K562 (cell line): Measurements from ENCODE around the gene NENF. TPM values are rescaled to one million over a fixed set of nuclear protein-coding genes. Genes with fewer than 3 reads are reported as not detected.
A peak's percentile ranks its signal among the peaks of the same experiment; 100 is the strongest.

Experiments
- CXXC5 ChIP-seq: fragments of 250-450 bp; sonication (Bioruptor Pico); IDR thresholded peaks from 2 replicates; pipeline ENCODE4 v1.8.0; 2022; ENCODE audit warnings: inconsistent platforms, mild to moderate bottlenecking, moderate library complexity
- ETV1 ChIP-seq: fragments of 450-650 bp; conservative IDR thresholded peaks from 2 replicates; pipeline ENCODE4 v1.6.1; 2016; ENCODE audit warnings: missing genetic modification characterization, control low read depth, low read depth, missing compliant biosample characterization
- HNRNPL ChIP-seq: fragments of 200-400 bp; formaldehyde crosslinking; IDR thresholded peaks from 2 replicates; pipeline ENCODE4 v1.6.1; 2017; ENCODE audit warnings: low read depth, mild to moderate bottlenecking, low read length
- KDM5B ChIP-seq: fragments of 200-600 bp; sonication (generic); IDR thresholded peaks from 2 replicates; pipeline ENCODE4 v1.6.1; 2012; ENCODE audit warnings: low read depth, mild to moderate bottlenecking, moderate library complexity, low read length, control low read depth, inconsistent platforms; ENCODE audit not compliant: insufficient replicate concordance
- MAZ ChIP-seq, 2 experiments: fragments of 450-650 bp in 1 of 2; sonication (generic) in 1 of 2; formaldehyde crosslinking; IDR thresholded peaks in 1 of 2; conservative IDR thresholded peaks in 1 of 2; 2 replicates each; pipeline versions ENCODE4 v1.4.0 to v1.5.0; 2020; ENCODE audit warnings: mild to moderate bottlenecking in 1 of 2, missing genetic modification reagents in 1 of 2
- MYC ChIP-seq, 2 experiments: fragments of 250-450 bp in 1 of 2; sonication (Bioruptor Pico) in 1 of 2; IDR thresholded peaks; 2 replicates each; pipeline versions ENCODE4 v1.5.1 to v1.6.1; 2012 to 2021; ENCODE audit warnings: low read depth in 2 of 2, borderline replicate concordance in 1 of 2, improper control_type of control experiment in 1 of 2, low read length in 1 of 2, mild to moderate bottlenecking in 1 of 2, moderate library complexity in 1 of 2
- NONO ChIP-seq, 2 experiments: fragments of 200-400 bp in 1 of 2; fragments of 450-650 bp in 1 of 2; formaldehyde crosslinking in 1 of 2; IDR thresholded peaks; 2 replicates each; pipeline ENCODE4 v1.6.1; 2017; ENCODE audit warnings: low read depth in 2 of 2, mild to moderate bottlenecking in 2 of 2, moderate library complexity in 2 of 2, low read length in 1 of 2
- PCBP1 ChIP-seq: fragments of 200-400 bp; formaldehyde crosslinking; IDR thresholded peaks from 2 replicates; pipeline ENCODE4 v1.6.1; 2018; ENCODE audit warnings: mild to moderate bottlenecking, low read depth, low read length; ENCODE audit not compliant: poor library complexity, severe bottlenecking
- PML ChIP-seq: IDR thresholded peaks from 2 replicates; pipeline ENCODE4 v1.6.1; 2012; ENCODE audit warnings: low read length, inconsistent platforms
- POLR2A ChIP-seq: fragments of 450-650 bp; conservative IDR thresholded peaks from 2 replicates; pipeline ENCODE4 v1.6.1; 2016
- SP1 ChIP-seq: sonication (generic); formaldehyde crosslinking; IDR thresholded peaks from 2 replicates; pipeline ENCODE4 v1.8.1; 2022; ENCODE audit warnings: mild to moderate bottlenecking, missing genetic modification reagents
- YY1 ChIP-seq, 3 experiments: IDR thresholded peaks; 2 replicates each; pipeline ENCODE4 v1.6.1; 2011; ENCODE audit warnings: low read length in 2 of 3, mild to moderate bottlenecking in 2 of 3, moderate library complexity in 2 of 3, borderline replicate concordance in 1 of 3, control low read depth in 1 of 3, low read depth in 1 of 3; ENCODE audit not compliant: insufficient read depth in 3 of 3, insufficient replicate concordance in 2 of 3, control insufficient read depth in 1 of 3, insufficient read length in 1 of 3; ENCODE audit errors: extremely low read depth in 1 of 3
- ZZZ3 ChIP-seq: fragments of 450-650 bp; IDR thresholded peaks from 2 replicates; pipeline ENCODE4 v1.6.1; 2016; ENCODE audit warnings: antibody characterized with exemption, mild to moderate bottlenecking, moderate library complexity
- polyA plus RNA-seq, 8 experiments: library from polyadenylated mRNA; depleted of rRNA in 4 of 8; stranded (reverse) in 5 of 8; unstranded in 3 of 8; fragments of >200 nt; fragmentation: Nextera tagmentation in 2 of 8; fragmentation: Illumina TruSeq in 1 of 8; extraction: Ambion mirVana in 2 of 8; extraction: Trizol in 1 of 8; gene quantifications; 2 replicates each; pipeline versions ENCODE4 v1.2.1 to v1.2.3, GENCODE V29; 2011 to 2014; ENCODE audit warnings: inconsistent platforms in 1 of 8, missing spikeins in 1 of 8
- total RNA-seq, 7 experiments: library from RNA; depleted of rRNA in 6 of 7; stranded (reverse); fragments of >200 nt in 6 of 7; fragmentation: Illumina TruSeq in 2 of 7; extraction: Trizol in 2 of 7; gene quantifications; 2 replicates each; pipeline versions ENCODE4 v1.2.1 to v1.2.3, GENCODE V29; 2011 to 2021; ENCODE audit warnings: low replicate concordance in 1 of 7
- TF ChIP-seq, protein P1 (sequence below): sonication (generic); formaldehyde crosslinking; IDR thresholded peaks from 2 replicates; pipeline ENCODE4 v1.8.0; 2022; ENCODE audit warnings: mild to moderate bottlenecking, missing genetic modification reagents, borderline replicate concordance
- TF ChIP-seq, protein P2 (sequence below): fragments of 250-450 bp; sonication (Bioruptor Pico); IDR thresholded peaks from 2 replicates; pipeline ENCODE4 v1.5.0; 2021
- TF ChIP-seq, protein P3 (sequence below): fragments of 250-450 bp; sonication (Bioruptor Pico); IDR thresholded peaks from 2 replicates; pipeline ENCODE4 v1.4.0; 2020; ENCODE audit warnings: mild to moderate bottlenecking, moderate library complexity, borderline replicate concordance
- TF ChIP-seq, protein P4 (sequence below): sonication (generic); formaldehyde crosslinking; IDR thresholded peaks from 2 replicates; pipeline ENCODE4 v1.8.1; 2023; ENCODE audit warnings: mild to moderate bottlenecking, missing genetic modification reagents, moderate library complexity

The NENF gene
- total and polyA plus RNA-seq, 9 of the 15 experiments (the other 6 are each of a cell fraction or from before 2014, with no cell fraction given) = 6.1 to 100 (median 72.8) TPM

DNA sequence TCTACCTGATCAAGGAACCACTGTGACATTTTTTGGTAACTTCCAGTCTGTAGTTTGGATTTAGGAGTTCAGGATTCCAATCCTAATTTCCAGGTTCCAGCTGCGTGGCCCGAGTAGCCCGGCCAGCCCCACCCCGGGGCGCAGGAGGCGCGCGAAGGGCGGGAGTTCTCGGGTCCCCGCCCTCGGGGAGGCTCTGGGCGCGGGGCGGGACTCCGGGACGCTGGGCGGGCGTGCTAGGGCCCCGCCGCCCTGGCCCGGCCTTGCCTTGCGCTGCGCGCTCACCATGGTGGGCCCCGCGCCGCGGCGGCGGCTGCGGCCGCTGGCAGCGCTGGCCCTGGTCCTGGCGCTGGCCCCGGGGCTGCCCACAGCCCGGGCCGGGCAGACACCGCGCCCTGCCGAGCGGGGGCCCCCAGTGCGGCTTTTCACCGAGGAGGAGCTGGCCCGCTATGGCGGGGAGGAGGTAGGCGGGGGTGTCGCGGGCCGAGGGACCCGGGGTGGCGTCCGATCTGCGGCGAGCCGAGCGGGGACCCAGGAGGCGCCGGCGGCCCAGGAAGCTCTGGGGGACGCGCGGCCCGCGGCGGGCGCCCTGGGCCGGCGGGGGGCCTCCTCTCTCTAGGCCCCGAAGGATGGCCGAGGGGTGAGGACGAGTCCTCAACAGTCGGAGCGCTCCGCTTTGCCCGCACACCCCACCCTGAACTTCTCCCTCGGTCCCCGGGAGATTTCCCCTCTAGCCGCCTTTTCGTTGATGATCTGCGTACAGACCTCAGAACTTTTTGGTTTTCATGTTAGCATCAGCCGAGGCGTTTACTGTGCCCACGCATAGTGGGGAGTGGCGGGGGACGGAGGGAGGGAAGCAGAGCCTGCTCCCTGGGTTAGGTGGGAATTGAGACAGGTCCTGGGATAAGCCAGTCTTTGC lies at the start of gene NENF (continued):
- peak; percentile 62 for TF ChIP-seq MYC (IDR thresholded peaks at IDR 0.05; ENCODE audit: low read depth, low read length)
- no peak for TF ChIP-seq MYC (CRISPR knock-in tag; IDR thresholded peaks at IDR 0.05; ENCODE audit: borderline replicate concordance, low read depth)
- TF ChIP-seq, protein P1, sequence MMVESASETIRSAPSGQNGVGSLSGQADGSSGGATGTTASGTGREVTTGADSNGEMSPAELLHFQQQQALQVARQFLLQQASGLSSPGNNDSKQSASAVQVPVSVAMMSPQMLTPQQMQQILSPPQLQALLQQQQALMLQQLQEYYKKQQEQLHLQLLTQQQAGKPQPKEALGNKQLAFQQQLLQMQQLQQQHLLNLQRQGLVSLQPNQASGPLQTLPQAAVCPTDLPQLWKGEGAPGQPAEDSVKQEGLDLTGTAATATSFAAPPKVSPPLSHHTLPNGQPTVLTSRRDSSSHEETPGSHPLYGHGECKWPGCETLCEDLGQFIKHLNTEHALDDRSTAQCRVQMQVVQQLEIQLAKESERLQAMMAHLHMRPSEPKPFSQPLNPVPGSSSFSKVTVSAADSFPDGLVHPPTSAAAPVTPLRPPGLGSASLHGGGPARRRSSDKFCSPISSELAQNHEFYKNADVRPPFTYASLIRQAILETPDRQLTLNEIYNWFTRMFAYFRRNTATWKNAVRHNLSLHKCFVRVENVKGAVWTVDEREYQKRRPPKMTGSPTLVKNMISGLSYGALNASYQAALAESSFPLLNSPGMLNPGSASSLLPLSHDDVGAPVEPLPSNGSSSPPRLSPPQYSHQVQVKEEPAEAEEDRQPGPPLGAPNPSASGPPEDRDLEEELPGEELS (CRISPR knock-in tag) = 0 out of 2 replicates have a peak, but pooled peaks have one; percentile 36
- peak; percentile 33 for TF ChIP-seq PCBP1
- peak; percentile 95 for TF ChIP-seq CXXC5 (CRISPR knock-in tag)
- TF ChIP-seq, protein P2, sequence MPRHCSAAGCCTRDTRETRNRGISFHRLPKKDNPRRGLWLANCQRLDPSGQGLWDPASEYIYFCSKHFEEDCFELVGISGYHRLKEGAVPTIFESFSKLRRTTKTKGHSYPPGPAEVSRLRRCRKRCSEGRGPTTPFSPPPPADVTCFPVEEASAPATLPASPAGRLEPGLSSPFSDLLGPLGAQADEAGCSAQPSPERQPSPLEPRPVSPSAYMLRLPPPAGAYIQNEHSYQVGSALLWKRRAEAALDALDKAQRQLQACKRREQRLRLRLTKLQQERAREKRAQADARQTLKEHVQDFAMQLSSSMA (CRISPR knock-in tag) = 0 out of 2 replicates have a peak, but pooled peaks have one; percentile 34
- TF ChIP-seq SP1 (CRISPR knock-in tag) = 0 out of 2 replicates have a peak, but pooled peaks have one; percentile 1
- no peak for TF ChIP-seq ETV1 (tag)
- TF ChIP-seq PML = peak; percentile 43; the same call in 1 of the 2 replicates
- TF ChIP-seq MAZ (CRISPR knock-in tag; conservative IDR thresholded peaks at IDR 0.05 in 1 of 2, IDR thresholded peaks at IDR 0.05 in 1 of 2) = peak; percentile 76 to 87
- peak; percentile 78 for TF ChIP-seq POLR2A
- TF ChIP-seq, protein P3, sequence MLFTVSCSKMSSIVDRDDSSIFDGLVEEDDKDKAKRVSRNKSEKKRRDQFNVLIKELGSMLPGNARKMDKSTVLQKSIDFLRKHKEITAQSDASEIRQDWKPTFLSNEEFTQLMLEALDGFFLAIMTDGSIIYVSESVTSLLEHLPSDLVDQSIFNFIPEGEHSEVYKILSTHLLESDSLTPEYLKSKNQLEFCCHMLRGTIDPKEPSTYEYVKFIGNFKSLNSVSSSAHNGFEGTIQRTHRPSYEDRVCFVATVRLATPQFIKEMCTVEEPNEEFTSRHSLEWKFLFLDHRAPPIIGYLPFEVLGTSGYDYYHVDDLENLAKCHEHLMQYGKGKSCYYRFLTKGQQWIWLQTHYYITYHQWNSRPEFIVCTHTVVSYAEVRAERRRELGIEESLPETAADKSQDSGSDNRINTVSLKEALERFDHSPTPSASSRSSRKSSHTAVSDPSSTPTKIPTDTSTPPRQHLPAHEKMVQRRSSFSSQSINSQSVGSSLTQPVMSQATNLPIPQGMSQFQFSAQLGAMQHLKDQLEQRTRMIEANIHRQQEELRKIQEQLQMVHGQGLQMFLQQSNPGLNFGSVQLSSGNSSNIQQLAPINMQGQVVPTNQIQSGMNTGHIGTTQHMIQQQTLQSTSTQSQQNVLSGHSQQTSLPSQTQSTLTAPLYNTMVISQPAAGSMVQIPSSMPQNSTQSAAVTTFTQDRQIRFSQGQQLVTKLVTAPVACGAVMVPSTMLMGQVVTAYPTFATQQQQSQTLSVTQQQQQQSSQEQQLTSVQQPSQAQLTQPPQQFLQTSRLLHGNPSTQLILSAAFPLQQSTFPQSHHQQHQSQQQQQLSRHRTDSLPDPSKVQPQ = no peak
- peak; percentile 56 to 72; a peak in 2 of 4 replicates for TF ChIP-seq NONO (IDR thresholded peaks at IDR 0.05; ENCODE audit: low read depth in 2 of 2, low read length in 1 of 2)
- TF ChIP-seq, protein P4, sequence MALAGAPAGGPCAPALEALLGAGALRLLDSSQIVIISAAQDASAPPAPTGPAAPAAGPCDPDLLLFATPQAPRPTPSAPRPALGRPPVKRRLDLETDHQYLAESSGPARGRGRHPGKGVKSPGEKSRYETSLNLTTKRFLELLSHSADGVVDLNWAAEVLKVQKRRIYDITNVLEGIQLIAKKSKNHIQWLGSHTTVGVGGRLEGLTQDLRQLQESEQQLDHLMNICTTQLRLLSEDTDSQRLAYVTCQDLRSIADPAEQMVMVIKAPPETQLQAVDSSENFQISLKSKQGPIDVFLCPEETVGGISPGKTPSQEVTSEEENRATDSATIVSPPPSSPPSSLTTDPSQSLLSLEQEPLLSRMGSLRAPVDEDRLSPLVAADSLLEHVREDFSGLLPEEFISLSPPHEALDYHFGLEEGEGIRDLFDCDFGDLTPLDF (CRISPR knock-in tag) = peak; percentile 68; the same call in 1 of the 2 replicates
- TF ChIP-seq ZZZ3 = no peak
- peak in 2 of 3 experiments; percentile 80 to 86 for TF ChIP-seq YY1 (IDR thresholded peaks at IDR 0.05; ENCODE audit: borderline replicate concordance in 1 of 3, control insufficient read depth in 1 of 3, extremely low read depth in 1 of 3, insufficient read depth in 3 of 3, insufficient read length in 1 of 3, insufficient replicate concordance in 2 of 3, low read depth in 1 of 3, low read length in 2 of 3)
- TF ChIP-seq HNRNPL = peak; percentile 55; the same call in 1 of the 2 replicates
- peak; percentile 88 for TF ChIP-seq KDM5B
